HEK293 (cell line): ENCODE data around the gene DSC2.

ENCODE experiments used
- BCL11A ChIP-seq: fragments of 450-650 bp; formaldehyde crosslinking; IDR thresholded peaks from 2 replicates; pipeline ENCODE4 v1.5.1; 2016; ENCODE audit warnings: low read depth, missing biosample characterization, missing genetic modification characterization
- BCL11B ChIP-seq: fragments of 450-650 bp; formaldehyde crosslinking; IDR thresholded peaks from 2 replicates; pipeline ENCODE4 v1.5.1; 2016; ENCODE audit warnings: low read depth, missing biosample characterization, missing genetic modification characterization
- FEZF1 ChIP-seq: fragments of 450-650 bp; formaldehyde crosslinking; IDR thresholded peaks from 2 replicates; pipeline ENCODE4 v1.5.1; 2016; ENCODE audit warnings: missing biosample characterization, missing genetic modification characterization
- OSR2 ChIP-seq: fragments of 450-650 bp; formaldehyde crosslinking; IDR thresholded peaks from 2 replicates; pipeline ENCODE4 v1.5.1; 2016; ENCODE audit warnings: missing biosample characterization, missing genetic modification characterization
- PRDM6 ChIP-seq: fragments of 450-650 bp; formaldehyde crosslinking; IDR thresholded peaks from 2 replicates; pipeline ENCODE4 v1.5.1; 2017; ENCODE audit warnings: missing biosample characterization, missing genetic modification characterization
- SALL2 ChIP-seq: fragments of 450-650 bp; formaldehyde crosslinking; IDR thresholded peaks from 2 replicates; pipeline ENCODE4 v1.5.0; 2017; ENCODE audit warnings: missing biosample characterization, mild to moderate bottlenecking, missing genetic modification characterization, borderline replicate concordance
- SP2 ChIP-seq: fragments of 450-650 bp; formaldehyde crosslinking; IDR thresholded peaks from 2 replicates; pipeline ENCODE4 v1.5.1; 2016; ENCODE audit warnings: missing biosample characterization, missing genetic modification characterization
- SP7 ChIP-seq: fragments of 450-650 bp; formaldehyde crosslinking; IDR thresholded peaks from 2 replicates; pipeline ENCODE4 v1.5.1; 2016; ENCODE audit warnings: missing biosample characterization, missing genetic modification characterization
- TRIM28 ChIP-seq: IDR thresholded peaks from 2 replicates; pipeline ENCODE4 v1.6.1; 2011; ENCODE audit warnings: low read length, control low read depth, borderline replicate concordance
- TSHZ1 ChIP-seq: fragments of 450-650 bp; formaldehyde crosslinking; IDR thresholded peaks from 2 replicates; pipeline ENCODE4 v1.5.1; 2016; ENCODE audit warnings: missing biosample characterization, missing genetic modification characterization, borderline replicate concordance
- ZNF157 ChIP-seq: fragments of 450-650 bp; formaldehyde crosslinking; IDR thresholded peaks from 2 replicates; pipeline ENCODE4 v1.5.1; 2016; ENCODE audit warnings: missing biosample characterization, missing genetic modification characterization
- ZNF202 ChIP-seq: fragments of 450-650 bp; formaldehyde crosslinking; IDR thresholded peaks from 2 replicates; pipeline ENCODE4 v1.5.1; 2016; ENCODE audit warnings: missing biosample characterization, missing genetic modification characterization, borderline replicate concordance
- ZNF501 ChIP-seq: fragments of 450-650 bp; formaldehyde crosslinking; IDR thresholded peaks from 2 replicates; pipeline ENCODE4 v1.5.1; 2016; ENCODE audit warnings: missing biosample characterization, missing genetic modification characterization
- ZNF549 ChIP-seq: fragments of 450-650 bp; IDR thresholded peaks from 2 replicates; pipeline ENCODE4 v1.5.1; 2018; ENCODE audit warnings: missing biosample characterization, missing genetic modification characterization, mild to moderate bottlenecking, inconsistent platforms, moderate library complexity
- ZNF704 ChIP-seq: fragments of 450-650 bp; formaldehyde crosslinking; IDR thresholded peaks from 2 replicates; pipeline ENCODE4 v1.5.1; 2016; ENCODE audit warnings: missing biosample characterization, missing genetic modification characterization
- TF ChIP-seq, protein P1 (sequence below): fragments of 450-650 bp; formaldehyde crosslinking; IDR thresholded peaks from 2 replicates; pipeline ENCODE4 v1.5.1; 2016; ENCODE audit warnings: missing biosample characterization, missing genetic modification characterization
- TF ChIP-seq, protein P2 (sequence below): fragments of 450-650 bp; formaldehyde crosslinking; IDR thresholded peaks from 2 replicates; pipeline ENCODE4 v1.5.1; 2016; ENCODE audit warnings: missing biosample characterization, missing genetic modification characterization, borderline replicate concordance
- TF ChIP-seq, protein P3 (sequence below): fragments of 450-650 bp; formaldehyde crosslinking; conservative IDR thresholded peaks from 2 replicates; pipeline ENCODE4 v1.5.1; 2016; ENCODE audit warnings: low read depth, missing biosample characterization, missing genetic modification characterization

The DSC2 gene

GRCh38 chr18:31039426-31039825, 62.8 kb downstream of the DSC2 start (continued):
- TF ChIP-seq, protein P1, sequence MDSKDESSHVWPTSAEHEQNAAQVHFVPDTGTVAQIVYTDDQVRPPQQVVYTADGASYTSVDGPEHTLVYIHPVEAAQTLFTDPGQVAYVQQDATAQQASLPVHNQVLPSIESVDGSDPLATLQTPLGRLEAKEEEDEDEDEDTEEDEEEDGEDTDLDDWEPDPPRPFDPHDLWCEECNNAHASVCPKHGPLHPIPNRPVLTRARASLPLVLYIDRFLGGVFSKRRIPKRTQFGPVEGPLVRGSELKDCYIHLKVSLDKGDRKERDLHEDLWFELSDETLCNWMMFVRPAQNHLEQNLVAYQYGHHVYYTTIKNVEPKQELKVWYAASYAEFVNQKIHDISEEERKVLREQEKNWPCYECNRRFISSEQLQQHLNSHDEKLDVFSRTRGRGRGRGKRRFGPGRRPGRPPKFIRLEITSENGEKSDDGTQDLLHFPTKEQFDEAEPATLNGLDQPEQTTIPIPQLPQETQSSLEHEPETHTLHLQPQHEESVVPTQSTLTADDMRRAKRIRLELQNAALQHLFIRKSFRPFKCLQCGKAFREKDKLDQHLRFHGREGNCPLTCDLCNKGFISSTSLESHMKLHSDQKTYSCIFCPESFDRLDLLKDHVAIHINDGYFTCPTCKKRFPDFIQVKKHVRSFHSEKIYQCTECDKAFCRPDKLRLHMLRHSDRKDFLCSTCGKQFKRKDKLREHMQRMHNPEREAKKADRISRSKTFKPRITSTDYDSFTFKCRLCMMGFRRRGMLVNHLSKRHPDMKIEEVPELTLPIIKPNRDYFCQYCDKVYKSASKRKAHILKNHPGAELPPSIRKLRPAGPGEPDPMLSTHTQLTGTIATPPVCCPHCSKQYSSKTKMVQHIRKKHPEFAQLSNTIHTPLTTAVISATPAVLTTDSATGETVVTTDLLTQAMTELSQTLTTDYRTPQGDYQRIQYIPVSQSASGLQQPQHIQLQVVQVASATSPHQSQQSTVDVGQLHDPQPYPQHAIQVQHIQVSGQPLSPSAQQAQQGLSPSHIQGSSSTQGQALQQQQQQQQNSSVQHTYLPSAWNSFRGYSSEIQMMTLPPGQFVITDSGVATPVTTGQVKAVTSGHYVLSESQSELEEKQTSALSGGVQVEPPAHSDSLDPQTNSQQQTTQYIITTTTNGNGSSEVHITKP (tag by site-specific recombination), result peak; percentile 89
- TF ChIP-seq ZNF157 (tag by site-specific recombination), result no peak
- TF ChIP-seq FEZF1 (tag by site-specific recombination), result peak; percentile 61
- TF ChIP-seq TRIM28, result no peak
- TF ChIP-seq ZNF549 (tag by site-specific recombination), result no peak
- TF ChIP-seq TSHZ1, result 0 out of 2 replicates have a peak, but pooled peaks have one; percentile 19
- no peak for TF ChIP-seq BCL11A (tag by site-specific recombination)
- TF ChIP-seq PRDM6 (tag by site-specific recombination), result peak; percentile 92
- 0 out of 2 replicates have a peak, but pooled peaks have one; percentile 17 for TF ChIP-seq BCL11B (tag by site-specific recombination)
- no peak for TF ChIP-seq ZNF704
- TF ChIP-seq ZNF501 (tag by site-specific recombination), result no peak
- TF ChIP-seq, protein P2, sequence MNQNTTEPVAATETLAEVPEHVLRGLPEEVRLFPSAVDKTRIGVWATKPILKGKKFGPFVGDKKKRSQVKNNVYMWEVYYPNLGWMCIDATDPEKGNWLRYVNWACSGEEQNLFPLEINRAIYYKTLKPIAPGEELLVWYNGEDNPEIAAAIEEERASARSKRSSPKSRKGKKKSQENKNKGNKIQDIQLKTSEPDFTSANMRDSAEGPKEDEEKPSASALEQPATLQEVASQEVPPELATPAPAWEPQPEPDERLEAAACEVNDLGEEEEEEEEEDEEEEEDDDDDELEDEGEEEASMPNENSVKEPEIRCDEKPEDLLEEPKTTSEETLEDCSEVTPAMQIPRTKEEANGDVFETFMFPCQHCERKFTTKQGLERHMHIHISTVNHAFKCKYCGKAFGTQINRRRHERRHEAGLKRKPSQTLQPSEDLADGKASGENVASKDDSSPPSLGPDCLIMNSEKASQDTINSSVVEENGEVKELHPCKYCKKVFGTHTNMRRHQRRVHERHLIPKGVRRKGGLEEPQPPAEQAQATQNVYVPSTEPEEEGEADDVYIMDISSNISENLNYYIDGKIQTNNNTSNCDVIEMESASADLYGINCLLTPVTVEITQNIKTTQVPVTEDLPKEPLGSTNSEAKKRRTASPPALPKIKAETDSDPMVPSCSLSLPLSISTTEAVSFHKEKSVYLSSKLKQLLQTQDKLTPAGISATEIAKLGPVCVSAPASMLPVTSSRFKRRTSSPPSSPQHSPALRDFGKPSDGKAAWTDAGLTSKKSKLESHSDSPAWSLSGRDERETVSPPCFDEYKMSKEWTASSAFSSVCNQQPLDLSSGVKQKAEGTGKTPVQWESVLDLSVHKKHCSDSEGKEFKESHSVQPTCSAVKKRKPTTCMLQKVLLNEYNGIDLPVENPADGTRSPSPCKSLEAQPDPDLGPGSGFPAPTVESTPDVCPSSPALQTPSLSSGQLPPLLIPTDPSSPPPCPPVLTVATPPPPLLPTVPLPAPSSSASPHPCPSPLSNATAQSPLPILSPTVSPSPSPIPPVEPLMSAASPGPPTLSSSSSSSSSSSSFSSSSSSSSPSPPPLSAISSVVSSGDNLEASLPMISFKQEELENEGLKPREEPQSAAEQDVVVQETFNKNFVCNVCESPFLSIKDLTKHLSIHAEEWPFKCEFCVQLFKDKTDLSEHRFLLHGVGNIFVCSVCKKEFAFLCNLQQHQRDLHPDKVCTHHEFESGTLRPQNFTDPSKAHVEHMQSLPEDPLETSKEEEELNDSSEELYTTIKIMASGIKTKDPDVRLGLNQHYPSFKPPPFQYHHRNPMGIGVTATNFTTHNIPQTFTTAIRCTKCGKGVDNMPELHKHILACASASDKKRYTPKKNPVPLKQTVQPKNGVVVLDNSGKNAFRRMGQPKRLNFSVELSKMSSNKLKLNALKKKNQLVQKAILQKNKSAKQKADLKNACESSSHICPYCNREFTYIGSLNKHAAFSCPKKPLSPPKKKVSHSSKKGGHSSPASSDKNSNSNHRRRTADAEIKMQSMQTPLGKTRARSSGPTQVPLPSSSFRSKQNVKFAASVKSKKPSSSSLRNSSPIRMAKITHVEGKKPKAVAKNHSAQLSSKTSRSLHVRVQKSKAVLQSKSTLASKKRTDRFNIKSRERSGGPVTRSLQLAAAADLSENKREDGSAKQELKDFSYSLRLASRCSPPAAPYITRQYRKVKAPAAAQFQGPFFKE (tag by site-specific recombination), result no peak
- TF ChIP-seq, protein P3, sequence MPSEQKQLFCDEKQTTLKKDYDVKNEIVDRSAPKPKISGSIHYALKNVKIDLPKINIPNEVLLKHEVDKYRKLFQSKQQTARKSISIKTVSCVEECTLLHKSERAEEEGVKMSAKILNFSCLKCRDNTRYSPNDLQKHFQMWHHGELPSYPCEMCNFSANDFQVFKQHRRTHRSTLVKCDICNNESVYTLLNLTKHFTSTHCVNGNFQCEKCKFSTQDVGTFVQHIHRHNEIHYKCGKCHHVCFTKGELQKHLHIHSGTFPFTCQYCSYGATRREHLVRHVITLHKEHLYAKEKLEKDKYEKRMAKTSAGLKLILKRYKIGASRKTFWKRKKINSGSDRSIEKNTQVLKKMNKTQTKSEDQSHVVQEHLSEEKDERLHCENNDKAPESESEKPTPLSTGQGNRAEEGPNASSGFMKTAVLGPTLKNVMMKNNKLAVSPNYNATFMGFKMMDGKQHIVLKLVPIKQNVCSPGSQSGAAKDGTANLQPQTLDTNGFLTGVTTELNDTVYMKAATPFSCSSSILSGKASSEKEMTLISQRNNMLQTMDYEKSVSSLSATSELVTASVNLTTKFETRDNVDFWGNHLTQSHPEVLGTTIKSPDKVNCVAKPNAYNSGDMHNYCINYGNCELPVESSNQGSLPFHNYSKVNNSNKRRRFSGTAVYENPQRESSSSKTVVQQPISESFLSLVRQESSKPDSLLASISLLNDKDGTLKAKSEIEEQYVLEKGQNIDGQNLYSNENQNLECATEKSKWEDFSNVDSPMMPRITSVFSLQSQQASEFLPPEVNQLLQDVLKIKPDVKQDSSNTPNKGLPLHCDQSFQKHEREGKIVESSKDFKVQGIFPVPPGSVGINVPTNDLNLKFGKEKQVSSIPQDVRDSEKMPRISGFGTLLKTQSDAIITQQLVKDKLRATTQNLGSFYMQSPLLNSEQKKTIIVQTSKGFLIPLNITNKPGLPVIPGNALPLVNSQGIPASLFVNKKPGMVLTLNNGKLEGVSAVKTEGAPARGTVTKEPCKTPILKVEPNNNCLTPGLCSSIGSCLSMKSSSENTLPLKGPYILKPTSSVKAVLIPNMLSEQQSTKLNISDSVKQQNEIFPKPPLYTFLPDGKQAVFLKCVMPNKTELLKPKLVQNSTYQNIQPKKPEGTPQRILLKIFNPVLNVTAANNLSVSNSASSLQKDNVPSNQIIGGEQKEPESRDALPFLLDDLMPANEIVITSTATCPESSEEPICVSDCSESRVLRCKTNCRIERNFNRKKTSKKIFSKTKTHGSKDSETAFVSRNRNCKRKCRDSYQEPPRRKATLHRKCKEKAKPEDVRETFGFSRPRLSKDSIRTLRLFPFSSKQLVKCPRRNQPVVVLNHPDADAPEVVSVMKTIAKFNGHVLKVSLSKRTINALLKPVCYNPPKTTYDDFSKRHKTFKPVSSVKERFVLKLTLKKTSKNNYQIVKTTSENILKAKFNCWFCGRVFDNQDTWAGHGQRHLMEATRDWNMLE (tag by site-specific recombination), result no peak
- no peak for TF ChIP-seq ZNF202 (tag by site-specific recombination)
- TF ChIP-seq SP7 (tag by site-specific recombination), result peak; percentile 94
- TF ChIP-seq SP2, result no peak
- TF ChIP-seq OSR2 (tag by site-specific recombination), result 0 out of 2 replicates have a peak, but pooled peaks have one; percentile 43
- no peak for TF ChIP-seq SALL2 (tag by site-specific recombination)
